HG02981 (cell line): ENCODE data around the gene TRMU.

ENCODE experiments used
- ATAC-seq: cut with Tn5 transposase; IDR thresholded peaks from one replicate; pipeline ENCODE4 v1.9.1; 2021; ENCODE audit warnings: mild to moderate bottlenecking, moderate library complexity; ENCODE audit not compliant: unreplicated experiment

The TRMU gene

GRCh38 chr22:46331496-46331895 is 4.0 kb upstream of the TRMU start:
- no peak for ATAC-seq

- ATAC-seq, result no peak
These were observed 885 bp downstream of the TRMU start for GRCh38 chr22:46336119-46337078.

- no peak for ATAC-seq
These were observed 2.4 kb downstream of the TRMU start for GRCh38 chr22:46337870-46338269.

- ATAC-seq, result no peak
These were observed 3.1 kb downstream of the TRMU start for GRCh38 chr22:46338636-46339035.

- ATAC-seq, result no peak
These were observed 4.4 kb downstream of the TRMU start for GRCh38 chr22:46339956-46340355.

- ATAC-seq, result no peak
These were observed 5.2 kb downstream of the TRMU start for GRCh38 chr22:46340676-46341075.

- ATAC-seq, result no peak
These were observed 11.3 kb downstream of the TRMU start for GRCh38 chr22:46346680-46347405.

- ATAC-seq, result no peak
These were observed 12.1 kb downstream of the TRMU start for GRCh38 chr22:46347646-46348045.

- ATAC-seq, result no peak
These were observed 12.7 kb downstream of the TRMU start for GRCh38 chr22:46348099-46348695.

GRCh38 chr22:46349238-46349637 is 13.7 kb downstream of the TRMU start:
- no peak for ATAC-seq

- ATAC-seq, result no peak
These were observed 14.2 kb downstream of the TRMU start for GRCh38 chr22:46349681-46350080.

GRCh38 chr22:46350121-46350520 is 14.6 kb downstream of the TRMU start:
- no peak for ATAC-seq

- no peak for ATAC-seq
These were observed 15.1 kb downstream of the TRMU start for GRCh38 chr22:46350646-46351045.

GRCh38 chr22:46351131-46351735 is 15.7 kb downstream of the TRMU start:
- ATAC-seq, result no peak

GRCh38 chr22:46351767-46352166 is 16.3 kb downstream of the TRMU start:
- ATAC-seq, result no peak

GRCh38 chr22:46352276-46352675 is 16.8 kb downstream of the TRMU start:
- no peak for ATAC-seq

- ATAC-seq, result no peak
These were observed 17.3 kb downstream of the TRMU start for GRCh38 chr22:46352691-46353386.

GRCh38 chr22:46353483-46354105 is 18.1 kb downstream of the TRMU start:
- ATAC-seq, result no peak

- ATAC-seq, result no peak
These were observed 18.9 kb downstream of the TRMU start for GRCh38 chr22:46354176-46354992.
